NCI-H774 (cell line): ENCODE data around the gene PDZD2.

ENCODE experiments used
- DNase-seq: peaks from one replicate; lab custom pipeline; 2025; lab: John Stamatoyannopoulos, UW

PDZD2 gene

GRCh38 chr5:31638345-31638744 is 586 bp upstream of the PDZD2 start:
- no peak for DNase-seq

- no peak for DNase-seq
These were observed 815 bp downstream of the PDZD2 start for GRCh38 chr5:31639481-31640411.

- DNase-seq, result no peak
These were observed 1.6 kb downstream of the PDZD2 start for GRCh38 chr5:31640573-31640972.

- DNase-seq, result no peak
These were observed 2.1 kb downstream of the PDZD2 start for GRCh38 chr5:31641059-31641458.

- no peak for DNase-seq
These were observed 2.6 kb downstream of the PDZD2 start for GRCh38 chr5:31641575-31641974.

- no peak for DNase-seq
These were observed 6.6 kb downstream of the PDZD2 start for GRCh38 chr5:31645420-31646081.

- DNase-seq, result no peak
These were observed 9.4 kb downstream of the PDZD2 start for GRCh38 chr5:31648326-31648725.

- no peak for DNase-seq
These were observed 12.3 kb downstream of the PDZD2 start for GRCh38 chr5:31651241-31651640.

GRCh38 chr5:31655491-31655890 is 16.6 kb downstream of the PDZD2 start:
- no peak for DNase-seq

- no peak for DNase-seq
These were observed 17.9 kb downstream of the PDZD2 start for GRCh38 chr5:31656806-31657205.

GRCh38 chr5:31657315-31657979 is 18.5 kb downstream of the PDZD2 start:
- no peak for DNase-seq

- no peak for DNase-seq
These were observed 22.3 kb downstream of the PDZD2 start for GRCh38 chr5:31661257-31661656.

GRCh38 chr5:31663519-31663918 is 24.6 kb downstream of the PDZD2 start:
- DNase-seq, result no peak

GRCh38 chr5:31664566-31664965 is 25.6 kb downstream of the PDZD2 start:
- DNase-seq, result no peak

GRCh38 chr5:31671339-31671741 is 32.4 kb downstream of the PDZD2 start:
- no peak for DNase-seq

- no peak for DNase-seq
These were observed 35.5 kb downstream of the PDZD2 start for GRCh38 chr5:31674371-31674951.

- DNase-seq, result no peak
These were observed 36.5 kb downstream of the PDZD2 start for GRCh38 chr5:31675472-31675871.

- DNase-seq, result no peak
These were observed 39.2 kb downstream of the PDZD2 start for GRCh38 chr5:31678180-31678579.

GRCh38 chr5:31680528-31680927 is 41.6 kb downstream of the PDZD2 start:
- no peak for DNase-seq

GRCh38 chr5:31682025-31682424 is 43.1 kb downstream of the PDZD2 start:
- DNase-seq, result no peak

- DNase-seq, result no peak
These were observed 43.9 kb downstream of the PDZD2 start for GRCh38 chr5:31682851-31683250.

GRCh38 chr5:31688515-31689092 is 49.7 kb downstream of the PDZD2 start:
- DNase-seq, result no peak
